ENCODE measurements around the gene SALL1.

SALL1 gene

GRCh38 chr16:51150888-51151320 is at the start of gene SALL1:
SALL1 (minus strand) TSS chr16:51151270; CDS start chr16:51151241, 29 bp downstream.
- DNase-seq (ENCODE audit: low read depth in 2 of 2): no peak

- DNase-seq (ENCODE audit: low read depth in 2 of 2): no peak
Measured at GRCh38 chr16:51200793-51201192, 49.7 kb upstream of the SALL1 start.

- DNase-seq (ENCODE audit: low read depth in 2 of 2): no peak
Measured at GRCh38 chr16:51197953-51198748, 47.1 kb upstream of the SALL1 start.

GRCh38 chr16:51193879-51194278 is 42.8 kb upstream of the SALL1 start:
- no peak for DNase-seq (ENCODE audit: low read depth in 2 of 2)

- DNase-seq (ENCODE audit: low read depth in 2 of 2): no peak
Measured at GRCh38 chr16:51184702-51185433, 33.8 kb upstream of the SALL1 start.

- no peak for DNase-seq (ENCODE audit: low read depth in 2 of 2)
Measured at GRCh38 chr16:51181503-51181811, 30.4 kb upstream of the SALL1 start.

GRCh38 chr16:51180719-51181502 is 29.8 kb upstream of the SALL1 start:
- DNase-seq (ENCODE audit: low read depth in 2 of 2): no peak

- no peak for DNase-seq (ENCODE audit: low read depth in 2 of 2)
Measured at GRCh38 chr16:51175081-51175480, 24.0 kb upstream of the SALL1 start.

GRCh38 chr16:51172368-51172767 is 21.3 kb upstream of the SALL1 start:
- no peak for DNase-seq (ENCODE audit: low read depth in 2 of 2)

- no peak for DNase-seq (ENCODE audit: low read depth in 2 of 2)
Measured at GRCh38 chr16:51168755-51169154, 17.7 kb upstream of the SALL1 start.

- no peak for DNase-seq (ENCODE audit: low read depth in 2 of 2)
Measured at GRCh38 chr16:51167170-51167895, 16.3 kb upstream of the SALL1 start.

GRCh38 chr16:51166541-51166940 is 15.5 kb upstream of the SALL1 start:
- no peak for DNase-seq (ENCODE audit: low read depth in 2 of 2)

GRCh38 chr16:51166091-51166490 is 15.0 kb upstream of the SALL1 start:
- no peak for DNase-seq (ENCODE audit: low read depth in 2 of 2)

- DNase-seq (ENCODE audit: low read depth in 2 of 2): no peak
Measured at GRCh38 chr16:51165043-51165442, 14.0 kb upstream of the SALL1 start.

GRCh38 chr16:51164574-51164973 is 13.5 kb upstream of the SALL1 start:
- DNase-seq (ENCODE audit: low read depth in 2 of 2): no peak

- no peak for DNase-seq (ENCODE audit: low read depth in 2 of 2)
Measured at GRCh38 chr16:51163894-51164566, 13.0 kb upstream of the SALL1 start.

GRCh38 chr16:51163366-51163765 is 12.3 kb upstream of the SALL1 start:
- no peak for DNase-seq (ENCODE audit: low read depth in 2 of 2)

- no peak for DNase-seq (ENCODE audit: low read depth in 2 of 2)
Measured at GRCh38 chr16:51161440-51162195, 10.5 kb upstream of the SALL1 start.

- DNase-seq (ENCODE audit: low read depth in 2 of 2): no peak
Measured at GRCh38 chr16:51159865-51160264, 8.8 kb upstream of the SALL1 start.

- DNase-seq (ENCODE audit: low read depth in 2 of 2): no peak
Measured at GRCh38 chr16:51159296-51159695, 8.2 kb upstream of the SALL1 start.

- no peak for DNase-seq (ENCODE audit: low read depth in 2 of 2)
Measured at GRCh38 chr16:51157698-51158097, 6.6 kb upstream of the SALL1 start.

Measured in fibroblast of skin of left quadriceps (primary cell).